HG03280 (cell line): ENCODE data around the gene DEPDC1B.
"Not testable (repeated sequence)": the region's sequence is repeated elsewhere in the genome, so short reads cannot be mapped to it uniquely, and the experiment has no call there.

Experiments
- ATAC-seq: cut with Tn5 transposase; IDR thresholded peaks from one replicate; pipeline ENCODE4 v1.9.1; 2021; ENCODE audit warnings: mild to moderate bottlenecking, moderate library complexity; ENCODE audit not compliant: unreplicated experiment

The DEPDC1B gene

DNA sequence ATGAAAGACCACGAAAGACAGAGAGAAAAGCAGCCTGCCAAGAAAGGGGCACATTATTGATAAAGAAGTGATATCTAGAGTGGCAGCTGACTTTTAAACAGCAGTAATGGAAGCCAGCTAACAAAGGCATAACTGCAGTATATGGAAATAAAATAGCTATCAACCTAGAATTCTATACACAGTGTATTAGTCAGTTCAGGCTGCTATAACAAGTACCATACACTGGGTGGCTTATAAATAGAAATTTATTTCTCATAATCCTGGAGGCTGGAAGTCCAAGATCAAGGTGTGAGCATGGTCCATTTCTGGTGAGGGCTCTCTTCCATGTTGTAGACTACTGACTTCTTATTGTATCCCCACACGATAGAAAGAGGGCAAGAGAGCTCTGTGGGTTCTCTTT lies 109.8 kb downstream of the DEPDC1B start:
- ATAC-seq = no peak

- not testable (repeated sequence) for ATAC-seq
These were observed 112.7 kb downstream of the DEPDC1B start for GRCh38 chr5:60587312-60587711.

GRCh38 chr5:60586307-60586901 lies 113.6 kb downstream of the DEPDC1B start:
- no peak for ATAC-seq

GRCh38 chr5:60585618-60586017 lies 114.3 kb downstream of the DEPDC1B start:
- ATAC-seq = no peak

DNA sequence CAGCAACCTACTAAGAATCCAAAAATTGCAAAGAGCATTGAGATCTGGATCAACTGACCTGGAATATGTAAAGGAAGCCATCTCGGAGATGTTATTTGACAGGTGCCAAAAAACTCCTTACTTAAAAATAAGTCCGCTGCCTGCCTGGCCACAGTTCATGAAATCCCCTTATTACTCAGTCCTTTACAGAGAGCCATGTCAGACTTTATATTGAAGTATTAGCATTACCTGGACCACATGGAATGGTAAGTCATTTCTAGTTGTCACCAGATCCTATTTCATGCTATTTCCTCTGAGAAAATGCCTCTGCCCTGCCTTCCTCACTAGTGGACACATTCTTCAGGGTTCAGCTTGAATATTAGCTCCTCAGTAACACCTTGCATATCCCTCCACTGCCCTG lies 115.7 kb downstream of the DEPDC1B start:
- no peak for ATAC-seq

DNA sequence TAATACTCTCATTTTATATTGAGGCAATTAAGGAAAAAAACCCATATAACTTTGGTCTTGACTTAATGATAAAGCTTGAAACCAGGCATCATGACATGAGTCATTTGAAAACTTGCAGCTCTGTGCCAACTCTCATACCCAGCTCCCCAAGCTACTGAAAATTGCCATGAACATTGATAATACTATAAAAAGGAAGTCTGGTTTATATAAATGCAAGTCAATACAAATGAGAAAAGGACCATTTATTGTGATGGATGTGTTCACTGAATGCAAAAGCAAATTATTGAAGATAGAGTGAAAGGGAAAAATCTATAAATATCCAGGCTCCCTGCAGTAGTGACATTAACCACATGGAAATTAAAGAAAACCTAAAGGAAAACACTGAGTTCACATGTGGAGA lies 116.3 kb downstream of the DEPDC1B start:
- ATAC-seq = no peak

DNA sequence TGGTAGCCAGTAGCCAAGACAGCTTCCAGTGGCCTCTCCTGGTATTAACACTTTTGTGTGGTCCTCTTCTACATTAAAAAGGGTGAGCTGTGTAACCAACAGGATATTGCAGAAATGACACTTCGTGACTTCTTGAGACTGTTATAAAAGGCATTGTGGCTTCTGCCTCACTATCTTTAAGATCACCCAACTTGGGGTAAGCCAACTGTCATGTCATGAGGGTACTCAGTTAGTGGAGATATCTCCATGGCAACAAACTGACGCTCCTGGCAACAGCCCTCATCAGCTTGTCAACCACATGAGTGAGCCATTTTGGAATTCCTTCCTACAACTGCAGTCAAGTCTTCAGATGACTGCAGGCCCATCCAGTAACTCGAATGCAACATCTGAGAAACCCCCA lies 121.7 kb downstream of the DEPDC1B start:
- ATAC-seq = no peak

GRCh38 chr5:60577116-60577515 lies 122.8 kb downstream of the DEPDC1B start:
- no peak for ATAC-seq

GRCh38 chr5:60576425-60576824 lies 123.5 kb downstream of the DEPDC1B start:
- no peak for ATAC-seq

GRCh38 chr5:60568646-60569045 lies 131.3 kb downstream of the DEPDC1B start:
- ATAC-seq = no peak

GRCh38 chr5:60563696-60564324 lies 136.2 kb downstream of the DEPDC1B start:
- ATAC-seq = no peak

- ATAC-seq = not testable (repeated sequence)
These were observed 146.7 kb downstream of the DEPDC1B start for GRCh38 chr5:60553291-60553690.

DNA sequence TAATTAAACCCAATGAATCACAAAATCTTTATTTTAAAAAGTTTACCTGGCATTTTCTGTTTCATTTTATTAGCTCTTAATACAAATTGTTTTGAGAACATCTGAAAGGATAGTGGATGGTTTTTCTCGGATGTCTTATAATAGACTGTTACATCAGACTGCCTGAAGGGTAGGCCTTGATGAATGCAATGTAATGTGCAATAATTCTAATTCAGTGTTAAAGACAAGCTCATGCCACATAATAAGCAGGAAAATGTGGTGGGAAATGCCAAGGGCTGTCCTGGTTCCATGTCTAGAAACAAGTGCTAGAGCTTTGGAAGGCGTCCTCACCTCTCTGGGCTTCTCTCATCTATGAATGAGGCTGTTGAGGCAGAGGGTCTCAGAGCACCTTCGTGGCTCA lies 148.1 kb downstream of the DEPDC1B start:
- no peak for ATAC-seq

DNA sequence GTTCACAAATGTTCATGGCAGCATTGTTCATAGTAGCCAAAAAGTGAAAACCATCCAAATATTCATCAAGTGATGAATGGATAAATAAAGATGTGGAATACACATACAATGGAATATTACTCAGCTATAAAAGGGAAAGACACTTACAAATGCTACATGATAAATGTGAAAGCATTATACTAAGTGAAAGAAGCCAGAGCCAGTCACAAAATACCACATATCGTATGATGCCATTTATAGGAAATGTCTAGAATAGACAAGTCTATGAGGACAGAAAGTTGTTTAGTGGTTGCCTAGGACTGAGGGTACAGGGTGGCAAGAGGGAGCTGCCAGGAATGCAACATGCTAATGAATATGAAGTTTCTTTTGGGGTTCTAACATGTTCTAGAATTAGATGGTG lies 148.7 kb downstream of the DEPDC1B start:
- ATAC-seq = no peak

- ATAC-seq = no peak
These were observed 149.7 kb downstream of the DEPDC1B start for GRCh38 chr5:60550311-60550710.

- no peak for ATAC-seq
These were observed 150.1 kb downstream of the DEPDC1B start for GRCh38 chr5:60549841-60550240.
